Hypothalamus (tissue), 51 donors: Measurements from ENCODE around the gene NEK2.
"Not testable (repeated sequence)": the region's sequence is repeated elsewhere in the genome, so short reads cannot be mapped to it uniquely, and the experiment has no call there.

Experiments used
- DNase-seq, 51 donors: peaks; one replicate each; lab custom pipeline; 2025; lab: John Stamatoyannopoulos, UW

NEK2 gene

GRCh38 chr1:211675230-211676105 lies at the start of gene NEK2:
Gene NEK2, minus strand, starts transcription at chr1:211675621. Its CDS starts 142 bp downstream, at chr1:211675479.
- DNase-seq, result peak; percentile 8 to 88 (median 71)

GRCh38 chr1:211724687-211725196 lies 49.3 kb upstream of the NEK2 start:
- peak in 1 of 51 donors; percentile 40 for DNase-seq

- DNase-seq, result no peak
Measured at GRCh38 chr1:211723273-211723672, 47.9 kb upstream of the NEK2 start.

GRCh38 chr1:211722277-211723175 lies 47.1 kb upstream of the NEK2 start:
- DNase-seq, result no peak

- not testable (repeated sequence) for DNase-seq
Measured at GRCh38 chr1:211716555-211716954, 41.1 kb upstream of the NEK2 start.

GRCh38 chr1:211715971-211716370 lies 40.5 kb upstream of the NEK2 start:
- no peak for DNase-seq

GRCh38 chr1:211714154-211714553 lies 38.7 kb upstream of the NEK2 start:
- DNase-seq, result no peak

- DNase-seq, result no peak
Measured at GRCh38 chr1:211713231-211713630, 37.8 kb upstream of the NEK2 start.

GRCh38 chr1:211711315-211711705 lies 35.9 kb upstream of the NEK2 start:
- DNase-seq, result no peak

- no peak for DNase-seq
Measured at GRCh38 chr1:211710566-211711314, 35.3 kb upstream of the NEK2 start.

GRCh38 chr1:211708926-211709325 lies 33.5 kb upstream of the NEK2 start:
- no peak for DNase-seq

GRCh38 chr1:211708006-211708405 lies 32.6 kb upstream of the NEK2 start:
- DNase-seq, result no peak

GRCh38 chr1:211705467-211706091 lies 30.2 kb upstream of the NEK2 start:
- DNase-seq, result no peak

GRCh38 chr1:211704543-211704942 lies 29.1 kb upstream of the NEK2 start:
- peak in 1 of 51 donors; percentile 55 for DNase-seq

GRCh38 chr1:211703812-211704537 lies 28.6 kb upstream of the NEK2 start:
- peak in 11 of 51 donors; percentile 7 to 73 (median 26) for DNase-seq

GRCh38 chr1:211701733-211702132 lies 26.3 kb upstream of the NEK2 start:
- DNase-seq, result no peak

- DNase-seq, result peak in 1 of 51 donors; percentile 10
Measured at GRCh38 chr1:211699059-211699458, 23.6 kb upstream of the NEK2 start.

- DNase-seq, result peak; percentile 15 to 89 (median 64)
Measured at GRCh38 chr1:211698161-211699026, 23.0 kb upstream of the NEK2 start.
